ENCODE results near the gene MELK. TPM values are rescaled to one million over a fixed set of nuclear protein-coding genes. Genes with fewer than 3 reads are reported as not detected.

MELK gene
- total and polyA plus RNA-seq, 2 of the 13 experiments (the other 11 are each of a cell fraction or from before 2014, with no cell fraction given), result 16.7 to 50.4 TPM

GRCh38 chr9:36572515-36573418 is at the start of gene MELK (continued):
- TF ChIP-seq HBP1 (CRISPR knock-in tag; IDR thresholded peaks at IDR 0.05; ENCODE audit: low read depth) (peak; percentile 93), ZNF616 (CRISPR knock-in tag; IDR thresholded peaks at IDR 0.05; ENCODE audit: low read depth) (no peak), ZNF569 (CRISPR knock-in tag; IDR thresholded peaks at IDR 0.05; ENCODE audit: borderline replicate concordance) (no peak), ZNF430 (CRISPR knock-in tag; IDR thresholded peaks at IDR 0.05) (peak; percentile 42; the same call in 1 of the 2 replicates), HINFP (CRISPR knock-in tag; IDR thresholded peaks at IDR 0.05; ENCODE audit: low read depth) (peak; percentile 74), NKX3-1 (CRISPR knock-in tag; IDR thresholded peaks at IDR 0.05) (no peak), PLRG1 (conservative IDR thresholded peaks at IDR 0.05) (no peak), ZNF530 (CRISPR knock-in tag; IDR thresholded peaks at IDR 0.05; ENCODE audit: low read depth) (no peak), ZIK1 (CRISPR knock-in tag; IDR thresholded peaks at IDR 0.05; ENCODE audit: borderline replicate concordance, low read depth) (no peak), CBX1 (IDR thresholded peaks at IDR 0.05; ENCODE audit: low read depth) (no peak), THYN1 (CRISPR knock-in tag; IDR thresholded peaks at IDR 0.05; ENCODE audit: borderline replicate concordance, low read depth) (no peak), GZF1 (CRISPR knock-in tag; IDR thresholded peaks at IDR 0.05) (no peak), MBD4 (IDR thresholded peaks at IDR 0.05; ENCODE audit: borderline replicate concordance, low read length) (no peak), ZSCAN29 (CRISPR knock-in tag; conservative IDR thresholded peaks at IDR 0.05) (peak; percentile 64; the same call in 1 of the 2 replicates), ZBTB44 (CRISPR knock-in tag; IDR thresholded peaks at IDR 0.05) (no peak), FOSL1 (CRISPR knock-in tag; IDR thresholded peaks at IDR 0.05; ENCODE audit: borderline replicate concordance) (no peak), FOXM1 (CRISPR knock-in tag; IDR thresholded peaks at IDR 0.05) (no peak), BHLHE40 (IDR thresholded peaks at IDR 0.05; ENCODE audit: low read length) (no peak), SMAD3 (CRISPR knock-in tag; IDR thresholded peaks at IDR 0.05) (no peak), FOXJ3 (CRISPR knock-in tag; IDR thresholded peaks at IDR 0.05; ENCODE audit: borderline replicate concordance) (no peak), ZFX (CRISPR knock-in tag; IDR thresholded peaks at IDR 0.05; ENCODE audit: low read depth) (peak; percentile 85), MEIS1 (CRISPR knock-in tag; IDR thresholded peaks at IDR 0.05; ENCODE audit: borderline replicate concordance) (no peak), ZNF782 (CRISPR knock-in tag; IDR thresholded peaks at IDR 0.05; ENCODE audit: borderline replicate concordance) (0 out of 2 replicates have a peak, but pooled peaks have one; percentile 26), SALL1 (CRISPR knock-in tag; IDR thresholded peaks at IDR 0.05) (peak; percentile 74; the same call in 1 of the 2 replicates), KDM2A (CRISPR knock-in tag; IDR thresholded peaks at IDR 0.05; ENCODE audit: borderline replicate concordance, low read depth) (peak; percentile 68; the same call in 1 of the 2 replicates), NR3C1 (CRISPR knock-in tag; IDR thresholded peaks at IDR 0.05) (no peak), TBX3 (IDR thresholded peaks at IDR 0.05; ENCODE audit: borderline replicate concordance) (no peak)
